SK-N-MC (cell line): ENCODE data around the gene SEC23A.

Experiments
- EZH2 ChIP-seq: fragments of 200-600 bp; sonication (generic); IDR thresholded peaks from one replicate; pipeline ENCODE4 v1.6.1; 2017; ENCODE audit warnings: antibody characterized with exemption
- FOXP2 ChIP-seq: optimal IDR thresholded peaks from 2 replicates; pipeline ENCODE3; 2011; ENCODE audit warnings: mild to moderate bottlenecking, moderate library complexity; ENCODE audit not compliant: insufficient read depth; ENCODE audit errors: extremely low read length, control extremely low read depth
- POLR2AphosphoS5 ChIP-seq: IDR thresholded peaks from 2 replicates; pipeline ENCODE4 v1.6.1; 2012; ENCODE audit warnings: mild to moderate bottlenecking, low read depth, low read length, borderline replicate concordance

DNA sequence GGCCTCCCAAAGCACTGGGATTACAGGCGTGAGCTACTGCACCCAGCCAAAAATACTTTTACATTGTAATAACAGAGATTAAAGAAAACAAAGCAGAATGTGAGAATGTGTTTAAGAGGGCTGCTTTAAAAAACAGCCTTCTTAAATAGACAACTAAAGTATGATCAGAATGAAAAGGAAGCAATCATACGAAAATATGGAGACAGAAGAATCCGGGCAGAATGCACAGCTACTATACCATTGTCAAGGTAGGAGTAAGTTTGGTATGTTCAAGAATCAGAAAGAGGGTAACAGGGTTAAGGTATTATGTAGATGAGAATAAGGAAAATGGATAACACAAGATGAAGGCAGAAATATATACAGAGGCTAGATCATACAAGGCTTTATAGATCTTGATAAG is 8.5 kb downstream of the SEC23A start:
- TF ChIP-seq POLR2AphosphoS5 (no peak), EZH2 (no peak), FOXP2 (no peak)
